GM23248 (cell line): ENCODE results near the gene PARP16. TPM values are rescaled to one million over a fixed set of nuclear protein-coding genes. Genes with fewer than 3 reads are reported as not detected.

Experiments used
- DNase-seq: peaks from one replicate; pipeline ENCODE4 v3.0.0-alpha.2; 2015
- H2AFZ ChIP-seq: fragments of 200-600 bp; sonication (generic); 2 replicates; pipeline ENCODE4 v1.6.1; 2016; ENCODE audit warnings: antibody characterized with exemption
- H3F3A ChIP-seq: fragments of 200-600 bp; sonication (generic); 2 replicates; pipeline ENCODE4 v1.6.1; 2016; ENCODE audit warnings: mild to moderate bottlenecking, antibody characterized with exemption, mixed run types; ENCODE audit not compliant: insufficient read depth
- H3K27ac ChIP-seq: fragments of 200-600 bp; sonication (generic); 2 replicates; pipeline ENCODE4 v1.5.1; 2016; ENCODE audit warnings: mild to moderate bottlenecking
- H3K27me3 ChIP-seq: fragments of 200-600 bp; sonication (generic); replicated peaks from 2 replicates; pipeline ENCODE4 v1.6.1; 2016; ENCODE audit warnings: mild to moderate bottlenecking; ENCODE audit not compliant: insufficient read depth
- H3K36me3 ChIP-seq: fragments of 200-600 bp; sonication (generic); 2 replicates; pipeline ENCODE4 v1.6.1; 2016; ENCODE audit warnings: low read depth, mild to moderate bottlenecking
- H3K4me1 ChIP-seq: fragments of 200-600 bp; sonication (generic); 2 replicates; pipeline ENCODE4 v1.6.1; 2016; ENCODE audit warnings: mild to moderate bottlenecking; ENCODE audit not compliant: insufficient read depth
- H3K4me2 ChIP-seq: fragments of 200-600 bp; sonication (generic); one replicate; pipeline ENCODE4 v1.6.1; 2016; ENCODE audit warnings: mild to moderate bottlenecking; ENCODE audit not compliant: unreplicated experiment
- H3K4me3 ChIP-seq: fragments of 200-600 bp; sonication (generic); 2 replicates; pipeline ENCODE4 v1.5.1; 2016; ENCODE audit warnings: mild to moderate bottlenecking
- H3K79me2 ChIP-seq: fragments of 200-600 bp; sonication (generic); 2 replicates; pipeline ENCODE4 v1.6.1; 2016; ENCODE audit warnings: mild to moderate bottlenecking; ENCODE audit not compliant: insufficient read depth
- H3K9ac ChIP-seq: fragments of 200-600 bp; sonication (generic); 2 replicates; pipeline ENCODE4 v1.6.1; 2016; ENCODE audit warnings: mild to moderate bottlenecking
- H3K9me2 ChIP-seq: fragments of 200-600 bp; sonication (generic); 2 replicates; pipeline ENCODE4 v1.6.1; 2016; ENCODE audit warnings: mixed run types, mild to moderate bottlenecking, moderate library complexity; ENCODE audit not compliant: insufficient read depth
- H3K9me3 ChIP-seq: fragments of 200-600 bp; sonication (generic); one replicate; pipeline ENCODE4 v1.6.1; 2017; ENCODE audit warnings: low read depth
- H4K20me1 ChIP-seq: fragments of 200-600 bp; sonication (generic); 2 replicates; pipeline ENCODE4 v1.6.0; 2016; ENCODE audit not compliant: insufficient read depth
- EZH2 ChIP-seq: fragments of 200-600 bp; sonication (generic); IDR thresholded peaks from 2 replicates; pipeline ENCODE4 v1.6.1; 2018; ENCODE audit warnings: antibody characterized with exemption, mild to moderate bottlenecking; ENCODE audit not compliant: insufficient read depth, poor library complexity, severe bottlenecking
- EZH2phosphoT487 ChIP-seq: fragments of 200-600 bp; sonication (generic); IDR thresholded peaks from 2 replicates; pipeline ENCODE4 v1.6.1; 2018; ENCODE audit warnings: antibody characterized with exemption, moderate library complexity, mild to moderate bottlenecking, low read depth; ENCODE audit not compliant: insufficient read depth
- WGBS, 2 experiments: methylation state at CpG; one replicate each; pipeline ENCODE4 v1.1.6; 2015 to 2017; ENCODE audit warnings: low lambda C conversion rate in 2 of 2, low coverage in 1 of 2; ENCODE audit errors: missing lambda C conversion rate in 2 of 2; 5-methylcytosine and 5-hydroxymethylcytosine counted together
- in situ Hi-C: fragments of 300-500 bp; cut with MboI; formaldehyde crosslinking; loops from 2 replicates; pipeline ENCODE4 v1.15.0; 2020
- polyA plus RNA-seq: library from polyadenylated mRNA; unstranded; fragments of >200 nt; fragmentation: Nextera tagmentation; extraction: Ambion mirVana; gene quantifications from 2 replicates; pipeline ENCODE4 v1.2.1, GENCODE V29; 2016
- total RNA-seq: library from RNA; depleted of rRNA; stranded (reverse); fragments of >200 nt; shearing (Covaris generic); gene quantifications from 2 replicates; pipeline ENCODE4 v1.2.3, GENCODE V29; 2014; rRNA removed

The PARP16 gene, protein sequence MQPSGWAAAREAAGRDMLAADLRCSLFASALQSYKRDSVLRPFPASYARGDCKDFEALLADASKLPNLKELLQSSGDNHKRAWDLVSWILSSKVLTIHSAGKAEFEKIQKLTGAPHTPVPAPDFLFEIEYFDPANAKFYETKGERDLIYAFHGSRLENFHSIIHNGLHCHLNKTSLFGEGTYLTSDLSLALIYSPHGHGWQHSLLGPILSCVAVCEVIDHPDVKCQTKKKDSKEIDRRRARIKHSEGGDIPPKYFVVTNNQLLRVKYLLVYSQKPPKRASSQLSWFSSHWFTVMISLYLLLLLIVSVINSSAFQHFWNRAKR
- total RNA-seq (3.8 and 5.6 TPM in 2 replicates), polyA plus RNA-seq (7.1 and 7.7 TPM in 2 replicates)

DNA sequence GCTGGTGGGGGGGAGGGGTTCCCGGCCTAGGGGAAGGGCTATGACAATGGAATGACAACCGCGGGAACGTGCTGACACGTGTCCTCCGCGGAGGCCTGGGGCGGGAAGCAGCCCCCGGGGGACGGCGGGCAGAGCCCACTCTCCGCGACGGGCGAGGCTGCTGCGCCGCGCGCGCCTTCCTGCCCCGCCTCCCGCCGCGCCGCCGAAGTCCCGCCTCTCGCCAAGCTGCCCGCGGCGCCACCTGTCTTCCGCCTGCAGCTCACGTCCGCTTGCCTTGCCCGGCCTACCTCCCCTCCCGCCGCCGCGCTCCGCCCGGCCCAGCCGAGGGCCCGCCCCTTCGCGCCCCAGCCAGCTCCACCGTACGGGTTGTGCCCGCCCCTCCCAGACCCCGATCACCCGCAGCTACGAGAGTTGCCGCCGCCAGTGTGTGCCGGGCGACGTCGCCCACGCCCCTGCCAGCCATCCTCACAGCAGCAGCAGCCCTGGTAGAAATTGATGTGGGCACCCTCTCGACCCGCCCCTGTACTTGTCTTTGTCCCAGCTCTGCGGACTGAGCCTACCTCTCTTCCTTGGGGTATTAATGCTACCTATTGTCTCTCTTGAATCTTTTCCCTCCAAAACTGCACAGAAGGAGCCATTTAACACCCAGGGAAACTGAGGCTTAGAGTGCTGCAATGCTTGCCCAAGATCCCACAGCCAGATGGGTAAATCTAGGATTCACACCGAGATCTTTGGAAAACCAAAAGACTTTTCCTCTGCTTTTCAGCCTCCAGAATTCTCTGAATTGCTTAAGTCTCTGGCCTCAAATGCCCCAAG lies at the start of gene PARP16:
PARP16 (minus strand) TSS at position 180 of the 816 bp plus-strand sequence. CDS start 457 bp downstream, outside the sequence.
- H3K9me3 ChIP-seq = no peaks in the 10 kb centered on the region
- in situ Hi-C loops = no loop called here
- 1 to 2% methylated on average over 13 to 56 of the region's 62 CpGs for WGBS, 2 experiments

DNA sequence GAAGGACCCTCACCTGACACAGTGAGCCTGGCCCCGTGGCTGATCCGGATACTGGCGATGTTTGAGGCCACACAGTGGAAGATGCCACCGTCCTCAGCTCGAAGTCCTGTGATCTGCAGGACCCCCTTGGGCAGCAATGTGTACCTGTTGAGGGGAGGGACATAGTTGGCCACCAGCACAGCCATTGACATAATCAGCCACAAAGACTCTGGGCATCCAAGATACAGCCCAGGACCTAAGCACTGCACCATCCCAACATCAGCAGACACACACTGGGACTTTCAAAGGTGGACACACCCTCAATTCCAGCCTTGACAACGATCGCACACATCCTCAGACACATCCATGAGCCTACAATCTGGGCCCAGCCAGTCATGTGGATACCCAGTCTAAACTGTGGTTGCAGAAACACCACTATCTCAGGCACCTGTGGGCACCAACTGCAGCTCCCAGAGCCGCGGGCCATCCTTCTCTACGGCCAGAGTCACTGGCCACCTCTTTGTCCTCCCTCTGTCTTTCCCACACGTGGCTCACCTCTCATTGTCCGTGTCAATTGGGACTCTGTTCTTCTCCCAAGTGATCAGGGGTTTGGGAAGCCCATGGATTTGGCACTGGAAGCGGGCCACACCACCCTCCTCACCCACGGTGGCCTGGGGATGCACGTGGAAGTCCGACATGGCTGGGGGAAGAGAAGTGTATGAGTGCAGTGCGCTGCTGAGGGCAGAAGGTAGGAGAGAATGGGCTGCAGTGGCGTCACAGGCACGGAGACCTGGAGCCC lies 48.8 kb upstream of the PARP16 start:
- Histone ChIP-seq H3K4me1 (no peaks in the 10 kb centered on the region), H3K9me3 (no peaks in the 10 kb centered on the region), H3K27me3 (peaks cover 21% of the 10 kb centered on the region), H3K9ac (no peak overlapping the region), H3K36me3 (no peaks in the 10 kb centered on the region), H3K4me3 (no peak overlapping the region), H3K9me2 (no peaks in the 10 kb centered on the region), H3F3A (no peaks in the 10 kb centered on the region), H3K79me2 (no peaks in the 10 kb centered on the region), H4K20me1 (no peaks in the 10 kb centered on the region), H2AFZ (no peak overlapping the region), H3K27ac (no peak overlapping the region), H3K4me2 (no peak overlapping the region)
- in situ Hi-C loops = no loop called here
- no peak for DNase-seq
- 74 to 79% methylated on average over 17 to 19 of the region's 19 CpGs for WGBS, 2 experiments
- no peak for TF ChIP-seq EZH2phosphoT487

More for the DNA sequence above, at the start of gene PARP16:
- peak; percentile 93 for DNase-seq
- peak within 1 kb of the TSS; percentile 86 for H3K4me2 ChIP-seq
- peak within 1 kb of the TSS; percentile 81 for H3K4me3 ChIP-seq
- no peaks in the 10 kb centered on the region; the same call in 1 of the 2 replicates for H3K79me2 ChIP-seq
- peak within 1 kb of the TSS; percentile 77 for H3K9ac ChIP-seq
- no peaks in the 10 kb centered on the region for H3K27me3 ChIP-seq
- H3F3A ChIP-seq = peaks cover 19% of the 10 kb centered on the region
- H3K9me2 ChIP-seq = no peaks in the 10 kb centered on the region
- H3K36me3 ChIP-seq = no peaks in the 10 kb centered on the region
- peak within 1 kb of the TSS; percentile 89 for H2AFZ ChIP-seq
- no peak for TF ChIP-seq EZH2phosphoT487
- TF ChIP-seq EZH2 = no peak
- H4K20me1 ChIP-seq = no peaks in the 10 kb centered on the region
- H3K27ac ChIP-seq = peak within 1 kb of the TSS; percentile 28
- H3K4me1 ChIP-seq = peaks cover 9% of the 10 kb centered on the region

DNA sequence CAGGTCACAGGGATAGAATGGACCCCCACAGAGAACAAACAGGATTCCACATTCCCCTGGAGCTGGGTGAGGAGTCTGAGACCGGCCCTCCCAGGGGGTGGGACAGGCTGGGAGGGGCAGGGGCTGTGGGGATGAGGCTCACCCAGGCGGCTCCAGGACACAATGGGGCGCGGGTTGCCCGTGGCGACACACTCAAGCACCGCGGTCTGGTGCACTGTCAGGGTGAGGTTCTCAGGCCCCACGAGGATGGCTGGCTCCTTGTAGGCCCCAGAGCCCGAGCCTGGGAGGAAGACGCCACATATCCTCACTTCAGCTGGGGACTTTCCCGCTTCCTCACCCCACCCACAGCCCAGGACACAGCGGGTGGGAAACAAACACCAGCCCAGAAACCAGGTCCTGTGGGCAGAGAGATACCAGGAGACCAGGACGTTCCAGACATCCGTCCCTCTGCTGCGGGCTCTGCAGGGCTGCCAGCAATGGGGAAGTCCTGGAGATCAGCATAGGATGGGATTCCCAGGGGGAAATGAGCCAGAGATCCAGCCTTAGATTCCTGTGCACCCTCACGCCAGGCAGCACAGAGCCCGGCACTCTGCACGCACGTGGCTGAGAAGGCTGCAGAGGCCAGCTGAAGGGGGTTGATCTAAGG lies 48.0 kb upstream of the PARP16 start:
- no peak overlapping the region for H3K9ac ChIP-seq
- H3K27me3 ChIP-seq = peaks cover 21% of the 10 kb centered on the region
- H3K4me2 ChIP-seq = no peak overlapping the region
- no peaks in the 10 kb centered on the region for H3F3A ChIP-seq
- no peaks in the 10 kb centered on the region for H3K4me1 ChIP-seq
- no peak overlapping the region for H3K4me3 ChIP-seq
- no peak for TF ChIP-seq EZH2phosphoT487
- TF ChIP-seq EZH2 = no peak
- no peaks in the 10 kb centered on the region for H3K79me2 ChIP-seq
- no peak overlapping the region for H2AFZ ChIP-seq
- no peaks in the 10 kb centered on the region for H3K9me3 ChIP-seq
- no peak overlapping the region for H3K27ac ChIP-seq
- H4K20me1 ChIP-seq = no peaks in the 10 kb centered on the region
- WGBS, 2 experiments = 62 to 65% methylated on average over 13 to 20 of the region's 20 CpGs
- DNase-seq = no peak
- H3K36me3 ChIP-seq = no peaks in the 10 kb centered on the region
- in situ Hi-C loops = no loop called here
- H3K9me2 ChIP-seq = no peaks in the 10 kb centered on the region

DNA sequence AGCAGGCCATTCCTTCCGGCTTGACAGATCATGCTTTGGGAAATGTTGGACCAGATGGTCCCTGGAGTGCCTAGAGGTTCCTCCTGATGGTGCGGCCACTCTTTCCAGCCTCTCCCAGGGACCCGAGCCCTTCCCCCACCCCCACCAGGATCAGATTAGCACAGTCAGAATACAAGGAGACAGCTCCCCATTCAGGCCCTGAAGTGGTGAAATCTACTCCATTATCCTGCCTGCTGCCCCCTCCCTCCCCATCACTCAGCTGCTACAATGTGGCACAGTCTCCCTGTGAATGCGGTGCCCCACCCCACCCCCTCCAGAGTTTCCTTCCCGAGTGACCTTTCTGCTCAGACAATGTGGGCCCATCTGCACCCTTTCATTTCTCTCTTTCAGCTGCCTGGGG lies 47.2 kb upstream of the PARP16 start:
- no peaks in the 10 kb centered on the region for H3K4me1 ChIP-seq
- no peaks in the 10 kb centered on the region for H3F3A ChIP-seq
- peaks cover 21% of the 10 kb centered on the region for H3K27me3 ChIP-seq
- no peak overlapping the region for H3K9ac ChIP-seq
- TF ChIP-seq EZH2phosphoT487 = no peak
- TF ChIP-seq EZH2 = no peak
- no peaks in the 10 kb centered on the region for H3K36me3 ChIP-seq
- H3K4me3 ChIP-seq = no peak overlapping the region
- H3K9me2 ChIP-seq = no peaks in the 10 kb centered on the region
- H3K27ac ChIP-seq = no peak overlapping the region
- no peak overlapping the region for H2AFZ ChIP-seq
- 62 to 68% methylated on average over 5 of the region's 5 CpGs for WGBS, 2 experiments
- no peaks in the 10 kb centered on the region for H4K20me1 ChIP-seq
- in situ Hi-C loops = no loop called here
- DNase-seq = no peak
- H3K9me3 ChIP-seq = no peaks in the 10 kb centered on the region
- H3K79me2 ChIP-seq = no peaks in the 10 kb centered on the region
- no peak overlapping the region for H3K4me2 ChIP-seq
